ENCODE measurements around the gene ABTB1.
A peak's percentile ranks its signal among the peaks of the same experiment; 100 is the strongest.
"Not testable (repeated sequence)": the region's sequence is repeated elsewhere in the genome, so short reads cannot be mapped to it uniquely, and the experiment has no call there.

Gene ABTB1

DNA sequence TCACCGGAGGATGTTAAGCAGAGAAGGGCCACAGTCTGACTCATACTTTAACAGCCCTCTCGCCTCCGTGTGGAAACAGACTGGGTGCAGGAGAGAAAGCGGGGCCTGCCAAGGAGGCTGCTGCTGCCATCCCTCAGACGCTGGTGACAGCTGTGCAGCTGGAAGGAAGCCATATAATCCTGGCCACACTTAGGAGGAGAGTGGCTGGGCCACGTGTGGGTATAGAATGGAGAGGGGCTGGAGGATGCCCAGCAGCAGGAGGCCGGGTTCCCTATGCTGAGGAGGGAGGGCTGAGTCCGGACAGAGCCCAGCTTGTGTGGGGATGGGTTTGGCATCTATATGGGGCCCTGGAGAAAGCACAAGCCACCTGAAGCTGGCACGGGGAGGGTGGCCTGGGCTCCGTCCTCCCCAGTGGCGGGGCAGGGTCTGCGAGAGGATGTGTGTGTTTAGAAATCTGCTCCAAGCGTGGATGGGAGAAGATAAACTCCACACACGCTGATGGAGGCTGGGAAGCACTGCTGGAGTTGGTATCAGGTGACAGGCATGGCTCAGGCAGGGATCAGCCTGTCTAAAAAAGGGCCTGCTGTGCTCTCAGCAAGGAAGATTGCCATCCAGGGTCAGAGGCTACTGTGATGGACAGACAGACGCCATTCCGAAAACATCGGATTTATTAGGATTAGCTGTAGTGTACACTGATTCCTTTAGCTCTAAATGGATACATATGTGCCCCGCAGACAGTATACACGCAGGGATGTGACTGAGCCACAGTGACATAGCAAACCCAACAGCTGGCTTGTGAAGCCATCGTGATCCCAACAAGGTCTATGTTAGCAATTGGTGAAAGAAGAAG, 15.9 kb downstream of the ABTB1 start:
- DNase-seq (ENCODE audit: low read depth) = no peak

DNA sequence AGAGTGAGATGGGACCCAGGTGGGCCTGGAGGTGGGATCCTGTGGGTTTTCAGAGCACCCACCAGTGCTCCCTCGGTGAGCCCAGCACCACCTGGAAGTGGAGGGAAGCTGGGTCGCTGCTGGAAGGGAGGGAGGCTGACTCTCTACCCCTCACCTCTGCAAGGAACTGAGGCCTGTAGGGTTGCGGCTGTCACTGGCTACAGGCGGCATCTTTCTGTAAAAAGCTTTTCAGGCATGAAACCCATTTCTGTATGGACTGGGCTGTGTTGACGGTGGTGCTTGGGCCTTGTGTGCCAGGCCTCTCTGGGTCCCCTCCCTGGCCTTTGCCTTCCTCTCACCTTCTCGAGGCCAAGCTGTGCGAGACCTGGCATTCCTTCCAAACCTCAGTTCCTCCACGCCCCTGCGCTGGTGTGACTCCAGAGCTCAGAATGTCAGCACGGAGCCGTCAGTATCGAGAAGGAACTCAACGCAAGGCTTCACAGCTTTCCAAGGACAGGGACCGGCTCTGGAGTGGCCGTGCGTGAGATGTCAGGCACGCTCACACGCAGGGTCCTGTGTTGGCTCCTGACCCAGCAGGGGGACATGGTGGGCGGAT, 16.6 kb downstream of the ABTB1 start:
- no peak for DNase-seq (ENCODE audit: low read depth)

DNA sequence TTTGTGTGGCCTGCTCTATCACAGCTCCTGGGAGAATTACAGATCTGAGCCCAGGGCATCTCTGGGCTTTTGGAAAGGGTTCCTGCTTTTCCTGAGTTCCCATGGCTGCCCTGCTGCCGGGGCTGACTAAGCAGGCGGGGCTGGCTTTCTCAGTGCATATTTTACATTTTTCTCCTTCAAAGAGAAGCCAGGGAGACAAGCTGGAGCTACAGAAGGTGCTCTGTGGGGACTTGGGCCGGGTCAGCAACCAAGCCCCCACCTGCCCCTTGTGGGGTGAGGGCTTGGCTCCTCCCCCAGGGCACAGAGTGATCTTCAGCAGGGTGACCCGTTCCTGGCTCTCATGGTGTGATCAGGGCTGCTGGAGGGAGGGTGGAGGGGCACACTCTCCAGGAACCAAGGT, 17.4 kb downstream of the ABTB1 start:
- no peak for DNase-seq (ENCODE audit: low read depth)

DNA sequence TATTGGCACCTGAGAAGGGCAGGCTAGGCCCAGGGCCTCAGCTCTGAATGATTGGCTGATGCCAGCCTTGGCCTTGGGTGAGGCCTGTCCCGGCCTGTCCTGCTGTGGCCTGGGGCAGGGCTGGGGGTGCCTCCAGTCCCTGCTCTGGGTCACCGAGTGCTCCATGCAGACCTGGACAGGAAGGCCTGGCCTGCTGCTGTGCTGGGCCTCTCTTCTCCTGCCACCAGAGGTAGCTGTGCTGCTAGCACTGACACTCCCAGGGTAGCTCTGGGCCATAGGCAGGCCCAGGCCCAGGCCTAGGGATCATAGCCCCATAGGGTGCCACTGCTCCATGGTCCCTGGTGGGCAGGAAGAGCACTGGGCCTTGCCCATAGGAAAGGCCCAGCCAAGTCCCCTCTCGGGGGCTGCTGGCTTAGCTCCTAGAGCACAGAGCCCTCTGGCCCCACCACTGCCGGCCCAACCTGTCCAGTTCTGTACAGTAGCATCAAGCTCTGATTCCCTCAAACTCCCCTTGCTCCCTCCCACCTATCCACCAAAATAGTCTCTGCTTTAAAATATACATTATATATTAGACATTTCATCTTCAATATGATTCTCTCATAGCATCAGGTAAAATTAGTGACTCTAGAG, 18.2 kb downstream of the ABTB1 start:
- peak; percentile 60 for DNase-seq (ENCODE audit: low read depth)

DNA sequence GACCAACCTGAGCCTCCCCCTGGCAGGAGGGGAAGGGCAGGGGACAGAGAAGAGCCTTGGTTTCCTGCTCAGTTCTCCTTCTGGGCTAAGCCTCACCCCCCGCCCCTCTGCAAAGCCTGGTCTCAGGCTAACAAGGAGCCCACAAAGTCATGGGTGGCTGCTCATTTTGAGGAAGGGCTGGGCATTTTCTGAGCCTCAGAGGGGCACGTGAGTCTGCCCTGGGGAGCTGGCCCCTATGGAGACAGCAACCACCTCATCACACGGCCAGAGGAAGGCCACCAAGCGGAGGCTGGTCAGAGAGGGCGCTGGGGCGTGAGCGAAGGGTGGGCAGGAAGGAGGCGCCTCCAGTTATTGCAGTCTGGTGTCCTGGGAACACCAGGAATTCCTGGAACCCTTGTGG, 18.7 kb downstream of the ABTB1 start:
- DNase-seq (ENCODE audit: low read depth) = no peak

DNA sequence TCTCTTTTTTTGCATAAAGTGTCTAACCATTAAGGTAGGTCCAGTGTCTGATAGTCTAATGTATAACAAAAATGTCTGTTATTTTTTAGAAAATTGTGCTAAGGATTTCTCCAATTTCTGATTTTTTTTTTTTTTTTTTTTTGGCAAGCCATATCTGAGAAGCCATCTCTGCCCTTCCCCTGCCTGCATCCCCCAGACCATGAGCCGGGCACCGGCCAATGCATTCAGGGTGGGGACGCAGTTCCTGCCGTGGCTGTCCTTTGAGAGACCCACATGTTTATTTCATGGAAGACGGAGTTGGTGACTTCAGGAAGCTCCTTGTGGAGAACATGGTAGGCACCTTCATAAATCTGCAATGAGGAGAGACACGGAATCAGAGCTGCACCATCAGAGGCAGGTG, 19.2 kb downstream of the ABTB1 start:
- DNase-seq (ENCODE audit: low read depth) = no peak

DNA sequence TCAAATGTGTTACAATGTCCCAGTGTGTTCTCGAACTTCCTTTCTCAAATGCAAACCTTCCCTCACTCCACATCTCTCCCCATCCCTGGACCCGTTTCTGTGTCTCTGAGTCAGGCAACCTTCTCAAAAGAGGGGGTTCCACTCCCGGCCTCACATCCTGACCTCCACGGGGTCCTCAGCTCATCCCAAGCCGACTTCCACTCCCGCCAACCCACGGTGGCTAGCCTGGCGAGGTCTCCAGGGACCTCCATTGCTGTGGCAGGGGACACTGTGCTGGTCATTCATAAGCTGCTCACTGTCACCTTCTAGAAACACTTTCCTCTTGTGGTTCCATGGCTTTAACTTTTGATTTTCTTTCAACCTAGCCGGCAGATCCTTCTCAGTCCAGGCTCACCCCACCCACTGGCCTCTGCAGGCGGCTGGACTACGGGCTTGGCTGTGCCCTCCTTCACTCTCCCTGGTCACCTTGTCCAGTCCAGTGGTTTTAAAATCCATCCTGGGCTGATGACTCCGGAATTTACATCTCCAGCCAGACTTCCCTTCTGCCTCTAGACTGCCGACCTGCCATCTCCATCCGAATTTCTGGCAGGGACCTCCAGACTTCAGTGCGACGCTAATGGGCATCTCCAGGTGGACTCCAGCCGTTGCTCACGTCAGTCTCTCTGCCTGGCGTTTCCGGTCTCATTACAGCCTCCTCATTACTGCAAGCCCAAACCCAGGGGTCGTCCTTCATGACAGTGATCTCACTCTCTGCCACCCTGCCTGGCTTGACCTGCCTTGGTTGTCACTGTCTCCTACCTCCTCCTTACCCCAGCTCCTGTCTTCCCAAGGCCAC, 20.0 kb downstream of the ABTB1 start:
- DNase-seq (ENCODE audit: low read depth) = no peak

DNA sequence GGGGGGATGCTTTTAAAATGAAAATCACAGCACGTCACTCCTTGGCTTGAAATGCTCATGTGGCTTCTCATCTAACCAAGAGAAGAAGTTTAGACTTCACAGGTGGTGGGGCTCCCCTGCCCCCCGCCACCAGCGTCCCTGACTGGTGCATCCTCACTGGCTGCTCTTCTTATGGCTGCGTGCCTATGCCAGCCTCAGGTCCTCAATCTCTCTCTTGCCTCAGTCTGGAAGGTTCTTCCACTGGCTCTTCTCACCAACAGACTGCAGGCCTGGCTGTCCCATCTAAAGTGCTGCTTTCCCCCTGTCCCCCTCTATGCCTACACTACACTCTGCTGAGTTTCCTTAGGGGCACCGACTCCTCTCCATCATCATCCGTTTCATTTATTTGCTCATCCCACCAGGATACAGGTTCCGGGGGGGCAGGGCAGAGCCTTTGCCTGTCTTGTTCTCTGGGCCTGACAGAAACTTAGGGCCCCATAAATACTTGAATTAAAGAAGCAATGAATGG, 20.6 kb downstream of the ABTB1 start:
- DNase-seq (ENCODE audit: low read depth) = no peak

DNA sequence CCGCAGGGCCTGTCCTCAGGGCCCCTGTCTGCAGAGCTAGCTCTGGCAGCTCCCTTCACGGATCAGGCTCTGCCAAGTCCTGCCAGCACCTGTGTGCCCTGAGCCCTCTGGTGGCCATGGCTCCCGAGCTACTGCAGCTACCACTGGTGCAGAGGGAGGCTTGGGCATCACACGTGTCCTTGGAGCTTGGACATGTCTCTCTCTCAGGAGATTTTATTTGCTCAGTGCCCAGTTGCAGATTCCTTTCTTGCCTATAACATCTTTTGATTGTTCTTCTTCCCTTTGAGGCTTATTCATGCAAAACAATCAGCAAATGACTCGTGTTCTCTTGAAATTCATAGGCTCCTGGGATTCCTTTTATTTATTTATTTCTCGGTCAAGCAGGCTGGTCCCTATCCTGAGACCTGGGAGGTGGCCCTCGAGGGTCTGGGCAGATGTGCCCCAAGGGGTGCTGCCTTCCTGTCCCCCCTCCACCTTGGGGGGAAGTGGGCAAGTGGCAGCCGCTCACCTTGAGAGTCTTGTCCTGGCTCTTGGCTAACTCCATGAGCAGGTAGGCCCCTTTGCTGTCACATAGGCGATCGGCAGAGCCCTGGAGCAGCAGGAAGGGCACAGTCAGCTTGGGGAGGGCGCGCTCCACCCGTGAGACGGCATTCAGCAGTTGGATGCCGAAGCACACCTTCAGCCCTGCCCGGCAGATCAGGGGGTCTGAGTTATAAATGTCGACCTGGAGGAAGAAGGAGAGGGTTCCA, 21.9 kb downstream of the ABTB1 start:
- no peak for DNase-seq (ENCODE audit: low read depth)

DNA sequence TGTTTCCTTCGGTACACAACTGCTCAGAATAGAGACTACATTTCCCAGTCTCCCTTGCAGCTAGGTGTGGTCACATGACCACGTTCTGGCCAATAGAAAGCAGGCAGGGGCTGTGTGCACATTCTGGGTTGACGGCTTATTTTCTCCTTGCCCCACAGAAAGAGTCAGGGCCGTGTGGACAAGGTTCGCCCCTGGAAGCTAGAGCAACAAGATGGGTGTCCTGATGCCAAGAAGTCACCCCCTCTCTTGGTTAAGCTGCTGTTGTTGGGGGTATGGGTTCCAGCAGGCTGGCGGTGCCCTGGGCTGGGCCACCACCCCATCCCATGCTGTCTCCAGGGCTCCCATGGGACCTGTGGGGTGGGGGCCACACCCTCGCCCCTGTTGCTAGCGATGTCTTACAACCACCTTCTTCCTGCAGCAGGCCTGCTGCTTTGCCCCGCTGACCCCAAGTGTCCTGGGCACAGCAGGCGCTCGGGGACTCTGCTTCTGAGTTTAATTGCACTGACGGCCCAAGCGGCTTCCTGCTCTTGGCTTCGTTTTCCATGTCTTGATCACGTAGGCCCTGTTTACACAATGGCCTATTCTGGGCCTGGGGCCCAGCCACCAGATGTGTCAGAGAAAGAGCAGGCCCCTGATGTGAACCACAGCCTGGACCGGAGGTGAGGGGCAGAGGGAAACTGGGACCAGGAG, 24.9 kb downstream of the ABTB1 start:
- DNase-seq (ENCODE audit: low read depth) = peak; percentile 68

DNA sequence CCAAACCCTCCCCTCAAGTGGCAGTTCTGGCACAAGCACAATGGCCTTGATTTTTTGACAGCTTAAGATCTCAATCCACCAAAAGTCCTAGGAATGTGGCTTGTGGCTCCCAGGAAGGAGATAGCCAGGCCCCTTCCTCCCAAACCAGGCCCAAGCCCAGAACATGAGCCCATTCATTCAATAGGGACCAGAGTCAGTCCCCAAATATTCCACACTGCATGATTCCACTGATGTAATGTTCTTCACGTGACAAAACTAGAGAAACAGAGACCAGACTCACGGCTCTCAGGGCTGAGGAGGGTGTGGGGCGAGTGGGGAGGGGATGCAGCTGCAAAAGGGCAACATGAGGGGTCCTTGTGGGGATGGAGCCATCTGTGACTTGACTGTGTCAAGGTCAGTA, 25.5 kb downstream of the ABTB1 start:
- no peak for DNase-seq (ENCODE audit: low read depth)

DNA sequence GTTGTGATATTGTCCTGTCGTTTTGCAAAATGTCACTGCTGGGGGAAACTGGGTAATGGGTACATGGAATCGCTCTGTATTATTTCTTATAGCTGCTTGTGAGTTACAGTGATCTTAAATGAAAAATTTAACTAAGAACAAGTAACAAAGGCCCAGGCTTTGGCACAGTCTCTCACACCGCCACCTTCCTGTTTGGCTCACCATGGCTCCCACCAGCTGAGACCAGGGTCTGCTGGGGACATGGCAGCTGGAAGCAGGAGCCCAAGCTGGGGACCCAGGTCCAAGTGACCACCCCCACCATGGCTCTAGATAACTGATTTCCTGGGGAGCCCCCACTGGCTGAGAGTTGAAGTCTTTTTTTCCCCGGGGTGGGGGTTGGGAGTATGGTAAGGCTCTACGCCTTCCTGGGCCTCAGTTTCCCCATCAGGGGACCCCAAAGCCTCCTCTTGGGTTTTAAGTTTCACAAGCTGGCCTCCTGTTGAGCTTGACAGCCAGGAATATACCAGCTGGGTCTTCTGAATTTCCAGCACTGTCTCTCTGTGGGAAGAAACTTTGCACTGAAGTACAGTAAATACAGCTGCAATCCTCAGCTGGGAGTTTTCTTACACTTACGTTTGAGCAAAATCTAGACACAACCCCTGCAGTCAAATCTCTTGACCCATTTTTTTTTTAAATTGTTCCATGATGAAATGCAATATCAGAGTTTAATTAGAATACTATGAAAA, 26.1 kb downstream of the ABTB1 start:
- no peak for DNase-seq (ENCODE audit: low read depth)

DNA sequence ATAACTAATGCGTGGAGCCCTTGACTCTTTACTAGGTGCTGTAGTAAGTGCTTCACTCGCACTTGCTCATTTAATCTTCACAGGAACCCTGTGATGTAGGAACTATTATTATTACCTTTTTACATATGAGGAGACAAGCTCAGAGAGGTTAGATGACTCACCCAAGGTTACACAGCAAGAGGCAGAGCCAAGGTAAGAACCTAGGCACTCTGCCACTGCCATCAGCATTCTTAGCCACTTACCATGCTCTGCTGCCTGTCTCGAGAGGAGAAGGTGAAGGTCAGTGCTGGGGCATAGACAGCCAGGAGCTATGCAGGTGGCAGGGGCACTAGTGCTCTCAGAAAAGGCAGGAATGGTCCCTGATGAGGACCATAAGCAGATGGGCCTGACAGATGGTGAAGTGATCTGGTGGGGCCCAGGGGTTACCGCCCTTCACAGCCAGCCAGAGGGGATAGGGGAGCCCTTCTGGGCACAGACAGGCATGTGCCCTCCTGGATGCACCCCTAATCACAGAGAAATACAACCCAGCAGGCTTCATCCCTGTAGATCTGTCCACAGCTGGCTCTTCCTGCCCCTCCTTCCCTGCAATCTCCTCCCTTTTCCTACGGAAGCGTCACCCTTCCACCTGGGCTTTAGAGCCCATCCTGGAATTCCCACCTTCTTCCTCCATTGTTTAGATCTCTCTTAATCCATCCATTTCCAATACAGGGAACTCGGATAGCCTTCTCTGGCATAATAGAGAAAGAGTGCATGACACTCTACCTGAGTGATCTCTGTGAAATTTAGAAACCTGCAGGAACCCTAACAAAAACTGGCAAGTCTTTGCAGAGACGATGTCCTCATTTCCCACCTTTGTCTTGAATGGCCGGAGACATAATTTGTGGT, 26.9 kb downstream of the ABTB1 start:
- no peak for DNase-seq (ENCODE audit: low read depth)

DNA sequence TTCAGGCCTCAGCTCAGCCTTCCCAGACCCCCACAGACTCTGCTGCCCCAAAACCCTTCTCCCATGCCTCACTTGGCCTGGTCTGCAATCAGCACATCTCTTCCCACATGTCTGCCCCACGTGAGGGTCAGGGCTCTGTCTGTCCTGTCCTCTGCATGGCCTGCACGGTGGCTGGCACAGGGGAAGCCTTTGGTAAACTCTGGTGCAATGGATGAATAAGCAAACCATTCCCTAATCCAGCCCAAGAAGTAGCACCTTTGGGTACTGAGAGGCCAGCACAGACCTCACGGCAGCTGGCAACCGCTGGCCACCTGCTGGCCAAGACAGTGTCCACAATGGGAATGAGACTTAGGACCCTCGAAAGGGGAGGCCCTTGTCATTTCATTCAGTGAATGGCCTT, 27.7 kb downstream of the ABTB1 start:
- DNase-seq (ENCODE audit: low read depth) = no peak

DNA sequence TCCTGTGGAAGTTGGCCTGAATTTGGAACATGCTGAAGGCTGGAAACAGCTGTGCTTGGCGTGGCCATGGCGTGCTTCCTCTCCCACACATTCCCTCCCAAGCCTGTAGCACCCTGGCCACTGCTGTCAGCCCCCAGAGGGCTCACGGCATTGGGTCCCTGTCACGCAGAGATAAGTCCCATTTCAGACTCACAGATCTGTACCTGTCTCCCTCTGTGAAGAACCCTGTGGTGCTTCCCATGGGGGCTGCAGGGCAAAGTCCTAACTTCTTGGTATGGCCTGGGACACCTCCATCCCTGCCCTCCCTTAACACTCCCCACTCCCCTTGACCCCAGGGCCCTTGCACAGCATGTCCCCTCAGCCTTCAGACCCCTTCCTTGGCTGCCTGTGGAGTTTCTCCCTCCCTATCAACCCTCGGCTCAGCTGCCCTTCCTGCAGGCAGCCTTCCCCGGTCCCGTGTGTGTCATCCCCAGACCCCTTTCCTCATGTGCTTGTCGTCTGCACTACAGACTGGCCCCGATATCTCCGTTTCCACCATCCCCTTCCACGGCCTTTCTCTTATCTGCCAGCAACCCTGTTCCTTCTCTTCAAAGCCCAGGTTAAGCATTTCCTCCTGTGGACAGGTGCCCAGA, 28.6 kb downstream of the ABTB1 start:
- no peak for DNase-seq (ENCODE audit: low read depth)

DNA sequence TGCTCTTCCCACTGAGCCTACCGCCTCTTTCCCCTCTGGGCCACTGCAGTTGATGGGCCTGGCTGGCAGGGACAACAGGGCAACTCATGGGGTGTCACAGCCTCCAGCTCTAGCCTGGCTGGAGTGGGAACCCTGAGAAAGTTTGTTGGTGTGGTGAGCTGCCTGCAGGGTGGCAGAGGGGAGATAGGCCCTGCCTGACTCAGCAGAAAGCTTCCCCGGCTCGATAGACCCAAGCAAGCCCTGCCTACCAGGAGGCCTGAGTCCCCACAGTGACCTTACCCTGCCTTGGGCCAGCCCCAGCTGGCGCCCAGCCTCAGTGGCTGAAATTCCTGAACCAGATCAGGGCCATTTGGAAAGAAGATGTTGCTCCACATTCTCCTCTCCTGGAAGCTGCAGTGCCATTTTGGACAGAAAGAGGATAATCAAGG, 29.4 kb downstream of the ABTB1 start:
- DNase-seq (ENCODE audit: low read depth) = no peak

DNA sequence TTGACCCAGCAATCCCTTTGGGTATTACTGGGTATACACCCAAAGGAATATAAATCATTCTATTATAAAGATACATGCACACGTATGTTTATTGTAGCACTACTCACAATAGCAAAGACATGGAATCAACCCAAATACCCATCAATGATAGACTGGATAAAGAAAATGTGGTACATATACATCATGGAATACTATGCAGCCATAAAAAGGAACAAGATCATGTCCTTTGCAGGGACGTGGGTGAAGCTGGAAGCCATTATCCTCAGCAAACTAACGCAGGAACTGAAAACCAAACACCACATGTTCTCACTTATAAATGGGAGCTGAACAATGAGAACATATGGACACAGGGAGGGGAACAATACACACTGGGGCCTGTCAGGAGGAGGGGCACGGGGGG, 32.1 kb downstream of the ABTB1 start:
- not testable (repeated sequence) for DNase-seq (ENCODE audit: low read depth)

DNA sequence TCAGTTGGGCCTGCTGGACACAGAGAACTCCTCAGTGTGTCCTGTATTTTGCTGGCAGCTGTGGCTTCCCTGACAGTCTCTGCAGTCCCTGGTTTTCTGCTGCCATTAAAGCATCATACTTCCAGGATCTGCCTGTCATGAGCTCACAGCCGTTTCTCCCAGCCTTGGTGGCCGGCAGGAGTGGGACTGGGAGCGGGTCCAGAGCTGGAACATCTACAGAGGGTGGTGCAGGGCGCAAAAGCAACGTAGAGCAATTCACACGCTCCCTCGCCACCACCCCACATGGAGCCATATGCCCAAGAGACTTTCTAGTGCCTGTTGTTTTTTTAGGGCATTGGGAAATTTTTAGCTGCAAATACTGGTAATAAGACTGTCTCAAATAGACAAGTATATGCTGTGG, 33.6 kb downstream of the ABTB1 start:
- DNase-seq (ENCODE audit: low read depth) = no peak
